ENCODE data around the gene PAXIP1.

DNA sequence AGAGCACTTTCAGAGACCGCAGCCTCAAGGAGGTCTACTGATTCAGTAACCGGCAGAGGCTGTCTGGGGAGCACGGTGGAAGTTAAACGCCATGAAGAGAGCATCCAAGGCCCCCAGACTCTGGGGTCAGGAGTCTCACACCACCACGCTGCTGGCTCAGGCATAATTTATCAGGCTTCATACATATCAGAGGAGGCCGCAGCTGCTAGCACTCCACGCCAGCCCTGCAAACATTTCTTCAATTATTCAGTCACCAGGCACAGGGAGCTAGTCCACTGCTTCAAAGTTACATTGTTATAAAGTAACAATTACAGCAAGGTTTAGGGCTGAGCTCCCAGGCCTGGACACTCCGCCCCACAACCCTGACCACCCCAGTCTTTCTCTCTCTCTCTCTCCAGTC, 97.8 kb downstream of the PAXIP1 start:
- TF ChIP-seq SP1 (IDR thresholded peaks at IDR 0.05) (no peak), FOXA1 (IDR thresholded peaks at IDR 0.05) (no peak), ELF4 (IDR thresholded peaks at IDR 0.05) (no peak), ZNF384 (IDR thresholded peaks at IDR 0.05) (no peak), SUZ12 (IDR thresholded peaks at IDR 0.05) (no peak), ARNT (IDR thresholded peaks at IDR 0.05) (no peak), BHLHE40 (IDR thresholded peaks at IDR 0.05; ENCODE audit: borderline replicate concordance) (no peak), HDGF (IDR thresholded peaks at IDR 0.05; ENCODE audit: borderline replicate concordance) (no peak), TARDBP (IDR thresholded peaks at IDR 0.05) (no peak)
